GM03348 (cell line): ENCODE measurements around the gene SLC25A33.
"Not testable (repeated sequence)": the region's sequence is repeated elsewhere in the genome, so short reads cannot be mapped to it uniquely, and the experiment has no call there.

Experiments used
- DNase-seq: peaks from one replicate; pipeline ENCODE4 v3.0.0; 2012; ENCODE audit warnings: low spot score

The SLC25A33 gene

GRCh38 chr1:9539829-9540550, 725 bp downstream of the SLC25A33 start:
- DNase-seq = peak; percentile 87

GRCh38 chr1:9542430-9542829, 3.2 kb downstream of the SLC25A33 start:
- no peak for DNase-seq

GRCh38 chr1:9544926-9545325, 5.7 kb downstream of the SLC25A33 start:
- DNase-seq = no peak

- no peak for DNase-seq
Observed at GRCh38 chr1:9549955-9550546, 10.8 kb downstream of the SLC25A33 start.

- no peak for DNase-seq
Observed at GRCh38 chr1:9551984-9552383, 12.7 kb downstream of the SLC25A33 start.

- no peak for DNase-seq
Observed at GRCh38 chr1:9553736-9554144, 14.5 kb downstream of the SLC25A33 start.

- no peak for DNase-seq
Observed at GRCh38 chr1:9555942-9556341, 16.7 kb downstream of the SLC25A33 start.

GRCh38 chr1:9557624-9558023, 18.4 kb downstream of the SLC25A33 start:
- DNase-seq = no peak

GRCh38 chr1:9558271-9558945, 19.1 kb downstream of the SLC25A33 start:
- DNase-seq = no peak

- no peak for DNase-seq
Observed at GRCh38 chr1:9558946-9559545, 19.8 kb downstream of the SLC25A33 start.

GRCh38 chr1:9559673-9560072, 20.4 kb downstream of the SLC25A33 start:
- DNase-seq = no peak

GRCh38 chr1:9560090-9560489, 20.8 kb downstream of the SLC25A33 start:
- not testable (repeated sequence) for DNase-seq

- DNase-seq = peak; percentile 77
Observed at GRCh38 chr1:9561429-9561828, 22.2 kb downstream of the SLC25A33 start.

GRCh38 chr1:9569267-9569666, 30.0 kb downstream of the SLC25A33 start:
- no peak for DNase-seq

- DNase-seq = not testable (repeated sequence)
Observed at GRCh38 chr1:9570886-9571529, 31.7 kb downstream of the SLC25A33 start.

- DNase-seq = no peak
Observed at GRCh38 chr1:9573723-9574122, 34.5 kb downstream of the SLC25A33 start.

GRCh38 chr1:9575486-9575885, 36.2 kb downstream of the SLC25A33 start:
- DNase-seq = no peak

GRCh38 chr1:9576903-9577302, 37.6 kb downstream of the SLC25A33 start:
- no peak for DNase-seq

- no peak for DNase-seq
Observed at GRCh38 chr1:9577423-9577822, 38.2 kb downstream of the SLC25A33 start.

GRCh38 chr1:9580942-9581341, 41.7 kb downstream of the SLC25A33 start:
- DNase-seq = no peak

GRCh38 chr1:9586147-9586766, 47.0 kb downstream of the SLC25A33 start:
- DNase-seq = no peak
